Putamen (tissue), 1 donor: ENCODE results near the gene ABO.
A peak's percentile ranks its signal among the peaks of the same experiment; 100 is the strongest.
"Not testable (repeated sequence)": the region's sequence is repeated elsewhere in the genome, so short reads cannot be mapped to it uniquely, and the experiment has no call there.

Experiments
- DNase-seq: peaks from one replicate; pipeline ENCODE4 v3.0.0-alpha.2; 2016; ENCODE audit warnings: low spot score

Gene ABO

GRCh38 chr9:133242991-133243390 is 32.0 kb downstream of the ABO start:
- no peak for DNase-seq

- DNase-seq = no peak
These were observed 32.8 kb downstream of the ABO start for GRCh38 chr9:133242241-133242640.

GRCh38 chr9:133239533-133240090 is 35.4 kb downstream of the ABO start:
- no peak for DNase-seq

- peak; percentile 4 for DNase-seq
These were observed 36.0 kb downstream of the ABO start for GRCh38 chr9:133238851-133239532.

GRCh38 chr9:133238272-133238850 is 36.6 kb downstream of the ABO start:
- DNase-seq = peak; percentile 2

- DNase-seq = peak; percentile 8
These were observed 37.8 kb downstream of the ABO start for GRCh38 chr9:133237035-133237731.

GRCh38 chr9:133236291-133237034 is 38.5 kb downstream of the ABO start:
- DNase-seq = not testable (repeated sequence)

- DNase-seq = no peak
These were observed 39.3 kb downstream of the ABO start for GRCh38 chr9:133235549-133236222.

GRCh38 chr9:133234577-133235322 is 40.3 kb downstream of the ABO start:
- DNase-seq = no peak

GRCh38 chr9:133233681-133234432 is 41.1 kb downstream of the ABO start:
- no peak for DNase-seq

- DNase-seq = not testable (repeated sequence)
These were observed 43.0 kb downstream of the ABO start for GRCh38 chr9:133231934-133232568.

- DNase-seq = not testable (repeated sequence)
These were observed 44.5 kb downstream of the ABO start for GRCh38 chr9:133230514-133230913.

GRCh38 chr9:133230093-133230492 is 44.9 kb downstream of the ABO start:
- DNase-seq = no peak

- not testable (repeated sequence) for DNase-seq
These were observed 46.4 kb downstream of the ABO start for GRCh38 chr9:133228474-133229193.

GRCh38 chr9:133227996-133228395 is 47.0 kb downstream of the ABO start:
- not testable (repeated sequence) for DNase-seq

GRCh38 chr9:133227242-133227860 is 47.6 kb downstream of the ABO start:
- DNase-seq = no peak

- DNase-seq = no peak
These were observed 48.5 kb downstream of the ABO start for GRCh38 chr9:133226219-133227171.
